Measurements from ENCODE around the gene CSMD2.

CSMD2 gene

DNA sequence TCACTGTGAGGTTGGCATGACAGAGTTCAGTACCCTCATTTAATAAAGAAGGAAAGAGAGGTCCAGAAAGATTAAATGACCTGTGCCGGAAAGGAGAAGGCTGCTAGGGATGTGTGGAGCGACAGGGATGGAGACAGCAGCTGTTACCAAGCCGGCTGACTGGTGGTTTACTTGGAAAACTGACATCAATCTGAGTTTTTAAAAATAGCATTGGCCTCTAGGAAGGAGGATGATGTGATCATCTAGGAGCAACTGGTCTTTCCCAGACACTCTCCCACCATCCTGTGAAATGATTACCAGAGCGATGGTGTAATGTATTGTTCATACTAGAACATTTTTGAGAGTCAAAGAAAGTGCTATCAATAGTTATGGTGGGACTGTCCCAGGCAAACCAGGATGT lies 538.2 kb downstream of the CSMD2 start:
- H3K4me3 Mint-ChIP-seq = no peak overlapping the region
- no peaks in the 10 kb centered on the region for H3K4me1 Mint-ChIP-seq (ENCODE audit: low read depth in 2 of 2)
- H3K27ac Mint-ChIP-seq = no peak overlapping the region
- no peak for DNase-seq
- H3K9me3 Mint-ChIP-seq = no peaks in the 10 kb centered on the region
- peaks cover 27 to 47% of the 10 kb centered on the region in 2 donors for H3K27me3 Mint-ChIP-seq
- H3K36me3 Mint-ChIP-seq (ENCODE audit: insufficient read depth) = no peaks in the 10 kb centered on the region
- ATAC-seq (replicated peaks) = no peak

DNA sequence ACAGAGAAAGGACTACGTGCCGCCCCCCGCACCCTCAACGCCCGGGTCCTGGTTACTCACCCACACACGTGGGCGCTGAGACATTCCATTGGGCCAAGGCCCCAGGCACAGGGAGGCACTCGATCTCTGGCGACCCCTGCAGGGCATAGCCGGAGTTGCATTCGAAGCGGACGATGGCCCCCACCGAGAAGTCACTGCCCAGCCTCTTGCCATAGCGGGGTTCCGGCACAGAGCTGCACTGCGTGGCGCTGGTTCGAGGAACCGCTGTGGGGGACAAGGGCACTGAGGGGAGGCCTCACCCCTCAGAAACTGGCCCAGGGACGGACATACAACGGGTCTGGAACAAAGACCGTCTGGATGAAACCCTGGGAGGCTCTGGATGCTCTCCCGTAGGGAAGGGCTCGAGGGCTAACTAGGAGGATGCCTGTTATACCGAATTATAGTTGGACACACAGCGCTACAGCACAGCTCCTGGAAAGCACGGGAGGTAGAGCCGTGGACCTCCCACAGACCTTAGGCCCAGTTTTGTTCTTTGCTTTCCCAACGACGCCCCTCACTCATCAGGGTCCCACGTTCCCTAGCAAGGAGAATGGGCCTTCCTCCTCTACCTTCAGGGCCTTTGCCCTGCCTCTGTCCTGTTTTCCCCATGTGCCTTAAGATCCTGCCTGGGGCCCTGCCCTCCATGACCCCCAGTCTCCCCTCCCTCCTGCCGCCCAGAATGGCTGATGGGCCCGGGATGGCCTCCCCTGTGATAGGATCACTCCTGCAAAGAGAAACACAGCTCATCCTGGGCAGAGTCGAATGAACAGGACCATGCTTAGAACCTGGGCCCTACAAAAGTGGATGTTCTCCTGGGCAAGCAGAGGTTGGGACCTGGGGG lies 539.8 kb downstream of the CSMD2 start:
- Mint-ChIP-seq H3K36me3 (ENCODE audit: insufficient read depth) (no peaks in the 10 kb centered on the region), H3K27ac (no peak overlapping the region), H3K9me3 (no peaks in the 10 kb centered on the region), H3K4me3 (no peak overlapping the region), H3K4me1 (ENCODE audit: low read depth in 2 of 2) (no peaks in the 10 kb centered on the region), H3K27me3 (peaks cover 34 to 58% of the 10 kb centered on the region in 2 donors)
- ATAC-seq (replicated peaks) (no peak), DNase-seq (no peak)

DNA sequence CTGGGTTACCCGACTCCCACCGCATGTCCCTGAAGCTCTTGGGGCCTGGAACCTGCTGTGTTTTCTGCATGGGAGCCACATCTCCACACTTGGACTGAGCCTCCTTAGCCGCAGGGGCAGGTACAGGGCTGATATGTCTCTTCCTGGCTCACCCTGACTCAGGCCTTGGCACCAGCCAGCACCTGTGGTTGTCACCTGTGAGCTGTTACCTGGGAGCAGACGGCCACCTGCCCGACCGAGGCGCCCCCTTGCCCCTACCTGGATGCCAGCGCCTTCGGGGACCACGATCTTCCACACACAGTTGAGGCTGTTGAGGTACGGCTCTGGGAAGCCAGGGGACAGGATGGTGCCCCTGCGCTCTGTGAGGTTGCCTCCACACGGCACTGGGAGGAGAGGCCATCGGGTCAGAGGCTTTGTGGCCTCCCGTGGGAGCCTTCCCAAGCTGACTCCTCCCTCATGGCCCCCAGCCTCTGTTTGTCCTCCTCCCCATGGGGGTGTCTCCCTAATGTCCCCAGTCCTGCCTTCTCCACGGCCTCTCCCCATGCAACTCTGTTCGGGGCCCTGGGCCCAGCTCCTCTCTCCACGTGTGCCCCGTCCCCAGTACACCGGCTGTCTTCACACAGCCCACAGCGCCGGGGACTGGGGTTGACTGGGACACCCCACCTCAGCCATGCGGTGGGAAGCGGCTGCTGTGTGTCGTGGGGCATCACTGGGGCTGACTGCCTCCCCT lies 540.6 kb downstream of the CSMD2 start:
- Mint-ChIP-seq H3K36me3 (ENCODE audit: insufficient read depth) (no peaks in the 10 kb centered on the region), H3K4me3 (no peak overlapping the region), H3K9me3 (no peaks in the 10 kb centered on the region), H3K4me1 (ENCODE audit: low read depth in 2 of 2) (no peaks in the 10 kb centered on the region), H3K27me3 (peaks cover 28 to 64% of the 10 kb centered on the region in 2 donors), H3K27ac (no peak overlapping the region)
- DNase-seq (no peak), ATAC-seq (replicated peaks) (no peak)

GRCh38 chr1:33623811-33624210 lies 541.2 kb downstream of the CSMD2 start:
- Mint-ChIP-seq H3K4me3 (no peak overlapping the region), H3K9me3 (no peaks in the 10 kb centered on the region), H3K27me3 (peaks cover 31 to 64% of the 10 kb centered on the region in 2 donors), H3K27ac (no peak overlapping the region), H3K4me1 (ENCODE audit: low read depth in 2 of 2) (no peaks in the 10 kb centered on the region), H3K36me3 (ENCODE audit: insufficient read depth) (no peaks in the 10 kb centered on the region)
- ATAC-seq (replicated peaks) (no peak), DNase-seq (no peak)

- Mint-ChIP-seq H3K27me3 (peaks cover 33 to 64% of the 10 kb centered on the region in 2 donors), H3K36me3 (ENCODE audit: insufficient read depth) (no peaks in the 10 kb centered on the region), H3K4me1 (ENCODE audit: low read depth in 2 of 2) (no peaks in the 10 kb centered on the region), H3K4me3 (no peak overlapping the region), H3K9me3 (no peaks in the 10 kb centered on the region), H3K27ac (no peak overlapping the region)
- no peak for DNase-seq
- ATAC-seq (replicated peaks) = no peak
These were observed 542.3 kb downstream of the CSMD2 start for GRCh38 chr1:33622757-33623156.

DNA sequence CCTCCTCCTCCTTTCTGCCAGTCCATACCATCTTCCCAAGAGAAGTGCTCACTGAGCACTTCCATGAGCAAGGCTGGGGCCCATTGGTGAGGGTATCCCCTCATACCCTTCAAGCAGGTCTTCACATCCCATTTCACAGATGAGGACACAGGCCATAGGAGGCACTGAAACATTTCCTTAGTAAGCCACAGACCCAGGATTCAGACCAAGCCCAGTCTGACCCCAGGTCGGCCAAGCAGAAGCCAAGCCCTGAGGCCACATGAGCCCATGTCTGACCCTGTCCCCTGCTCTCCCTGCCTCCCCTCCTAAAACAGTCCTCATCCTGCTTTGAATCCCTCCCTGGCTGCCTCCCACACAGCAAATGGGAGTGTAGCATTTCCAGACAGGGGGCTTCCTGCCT lies 546.4 kb downstream of the CSMD2 start:
- Mint-ChIP-seq H3K4me3 (no peak overlapping the region), H3K36me3 (ENCODE audit: insufficient read depth) (no peaks in the 10 kb centered on the region), H3K4me1 (ENCODE audit: low read depth in 2 of 2) (no peaks in the 10 kb centered on the region), H3K9me3 (no peaks in the 10 kb centered on the region), H3K27me3 (peaks cover 54 to 80% of the 10 kb centered on the region in 2 donors), H3K27ac (no peak overlapping the region)
- ATAC-seq (replicated peaks) (no peak), DNase-seq (no peak)

GRCh38 chr1:33617451-33617850 lies 547.6 kb downstream of the CSMD2 start:
- H3K27ac Mint-ChIP-seq = no peak overlapping the region
- ATAC-seq (replicated peaks) (no peak), DNase-seq (no peak)
- H3K36me3 Mint-ChIP-seq (ENCODE audit: insufficient read depth) = no peaks in the 10 kb centered on the region
- H3K4me3 Mint-ChIP-seq = no peak overlapping the region
- H3K9me3 Mint-ChIP-seq = no peaks in the 10 kb centered on the region
- no peaks in the 10 kb centered on the region for H3K4me1 Mint-ChIP-seq (ENCODE audit: low read depth in 2 of 2)
- H3K27me3 Mint-ChIP-seq = peaks cover 56 to 87% of the 10 kb centered on the region in 2 donors

GRCh38 chr1:33616780-33617179 lies 548.2 kb downstream of the CSMD2 start:
- ATAC-seq (replicated peaks) = no peak
- Mint-ChIP-seq H3K27ac (no peak overlapping the region), H3K36me3 (ENCODE audit: insufficient read depth) (no peaks in the 10 kb centered on the region), H3K27me3 (peaks cover 56 to 87% of the 10 kb centered on the region in 2 donors), H3K4me1 (ENCODE audit: low read depth in 2 of 2) (no peaks in the 10 kb centered on the region), H3K4me3 (no peak overlapping the region), H3K9me3 (no peaks in the 10 kb centered on the region)
- DNase-seq = no peak

- no peaks in the 10 kb centered on the region for H3K4me1 Mint-ChIP-seq (ENCODE audit: low read depth in 2 of 2)
These were observed 549.5 kb downstream of the CSMD2 start for GRCh38 chr1:33615546-33615945.

DNA sequence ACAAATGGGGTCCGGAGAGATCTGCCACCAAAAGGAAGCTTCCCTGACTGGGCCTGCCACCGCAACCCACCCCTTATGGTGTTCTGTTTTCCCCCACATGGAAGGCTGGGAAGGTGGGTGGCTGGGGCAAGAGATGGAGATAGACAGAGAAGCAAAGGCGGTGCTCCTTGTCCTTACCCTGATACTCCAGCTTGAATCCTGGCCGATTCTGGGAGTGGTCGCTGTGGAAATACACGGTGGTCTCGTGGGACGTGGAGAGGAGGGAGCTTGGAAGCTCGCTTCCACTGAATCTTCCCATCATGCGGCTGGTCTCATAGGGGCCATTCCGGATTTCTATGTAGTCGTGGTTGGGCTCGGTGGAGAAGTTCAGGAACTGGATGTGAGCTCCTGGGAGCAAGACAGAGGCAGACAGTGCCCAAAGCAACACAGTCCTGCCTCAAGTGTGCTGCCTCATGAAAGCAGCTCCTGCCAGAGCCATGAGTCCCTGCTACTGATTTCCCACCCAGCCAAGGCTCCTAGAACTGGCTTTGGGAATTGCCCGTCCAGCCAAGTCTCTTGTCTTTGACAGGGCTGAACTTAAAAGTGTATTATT lies 554.1 kb downstream of the CSMD2 start:
- no peaks in the 10 kb centered on the region for H3K9me3 Mint-ChIP-seq
- peaks cover 21 to 59% of the 10 kb centered on the region in 2 donors for H3K27me3 Mint-ChIP-seq
- ATAC-seq (replicated peaks) (no peak), DNase-seq (no peak)
- H3K4me1 Mint-ChIP-seq (ENCODE audit: low read depth in 2 of 2) = no peaks in the 10 kb centered on the region
- no peaks in the 10 kb centered on the region for H3K36me3 Mint-ChIP-seq (ENCODE audit: insufficient read depth)
- no peak overlapping the region for H3K27ac Mint-ChIP-seq
- no peak overlapping the region for H3K4me3 Mint-ChIP-seq

More at GRCh38 chr1:33615546-33615945, 549.5 kb downstream of the CSMD2 start:
- H3K4me3 Mint-ChIP-seq = no peak overlapping the region
- peaks cover 49 to 76% of the 10 kb centered on the region in 2 donors for H3K27me3 Mint-ChIP-seq
- H3K36me3 Mint-ChIP-seq (ENCODE audit: insufficient read depth) = no peaks in the 10 kb centered on the region
- no peak for ATAC-seq (replicated peaks)
- H3K27ac Mint-ChIP-seq = no peak overlapping the region
- no peak for DNase-seq
- no peaks in the 10 kb centered on the region for H3K9me3 Mint-ChIP-seq

DNA sequence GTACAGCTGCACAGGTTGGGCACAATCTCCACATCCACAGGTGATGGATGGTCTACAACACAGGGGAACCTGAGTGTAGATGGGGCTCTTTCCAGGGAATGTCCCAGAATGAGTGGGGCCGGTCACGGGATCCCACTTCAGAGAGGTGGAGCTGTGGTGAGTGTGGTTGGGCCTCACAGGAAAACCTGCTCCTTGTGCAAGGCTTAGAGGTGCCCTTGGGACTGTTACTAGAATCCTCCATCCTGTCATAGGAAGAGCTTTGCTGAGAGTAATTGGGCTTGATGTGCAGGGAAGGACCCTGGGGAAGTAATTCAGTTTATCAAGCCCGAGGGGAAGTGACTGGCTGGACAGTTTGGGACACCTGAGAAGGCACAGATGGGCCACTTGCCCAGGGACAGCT lies 554.6 kb downstream of the CSMD2 start:
- Mint-ChIP-seq H3K27ac (no peak overlapping the region), H3K27me3 (peaks cover 16 to 59% of the 10 kb centered on the region in 2 donors), H3K36me3 (ENCODE audit: insufficient read depth) (no peaks in the 10 kb centered on the region), H3K9me3 (no peaks in the 10 kb centered on the region), H3K4me3 (no peak overlapping the region), H3K4me1 (ENCODE audit: low read depth in 2 of 2) (no peaks in the 10 kb centered on the region)
- no peak for DNase-seq
- no peak for ATAC-seq (replicated peaks)

GRCh38 chr1:33609739-33610138 lies 555.3 kb downstream of the CSMD2 start:
- DNase-seq = no peak
- H3K9me3 Mint-ChIP-seq = no peaks in the 10 kb centered on the region
- no peak overlapping the region for H3K4me3 Mint-ChIP-seq
- no peak overlapping the region for H3K27ac Mint-ChIP-seq
- peaks cover 13 to 59% of the 10 kb centered on the region in 2 donors for H3K27me3 Mint-ChIP-seq
- H3K4me1 Mint-ChIP-seq (ENCODE audit: low read depth in 2 of 2) = no peaks in the 10 kb centered on the region
- H3K36me3 Mint-ChIP-seq (ENCODE audit: insufficient read depth) = no peaks in the 10 kb centered on the region
- ATAC-seq (replicated peaks) = no peak

DNA sequence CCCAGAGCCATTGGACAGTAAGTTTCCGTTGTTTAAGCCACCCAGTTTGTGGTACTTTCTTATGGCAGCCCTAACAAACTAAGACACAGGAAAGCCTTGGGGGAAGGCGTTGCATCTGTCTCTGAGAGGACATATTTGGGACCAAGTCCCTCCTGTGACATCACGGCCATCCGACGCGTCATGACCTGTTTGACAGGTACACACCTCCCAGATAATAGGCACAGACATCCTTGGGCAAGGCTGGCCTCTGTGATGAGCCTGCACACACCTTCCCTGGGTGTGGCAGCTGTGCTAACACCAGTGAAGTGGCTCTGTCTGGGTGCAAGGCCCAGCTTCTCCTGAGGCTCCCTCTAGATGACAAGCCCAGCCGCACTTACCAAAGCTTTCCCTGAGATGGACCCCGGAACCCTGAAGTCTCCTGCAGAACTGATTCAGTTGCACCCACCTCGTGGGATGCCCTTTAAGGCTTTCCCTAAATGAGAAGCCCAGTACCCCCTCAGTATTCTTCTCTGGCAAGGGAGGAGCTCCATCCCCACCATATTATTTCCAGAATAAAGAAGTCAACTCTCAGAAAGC lies 556.1 kb downstream of the CSMD2 start:
- no peak for ATAC-seq (replicated peaks)
- Mint-ChIP-seq H3K4me1 (ENCODE audit: low read depth in 2 of 2) (no peaks in the 10 kb centered on the region), H3K27me3 (peaks cover 5 to 59% of the 10 kb centered on the region in 2 donors), H3K27ac (no peak overlapping the region), H3K9me3 (no peaks in the 10 kb centered on the region), H3K36me3 (ENCODE audit: insufficient read depth) (no peaks in the 10 kb centered on the region), H3K4me3 (no peak overlapping the region)
- no peak for DNase-seq

Data from effector memory CD8-positive, alpha-beta T cell (primary cell).